AG20443 (cell line): Measurements from ENCODE around the gene CXCL3.

ENCODE experiments used
- DNase-seq: peaks from one replicate; pipeline ENCODE4 v3.0.0; 2012; ENCODE audit warnings: low spot score, mixed read lengths

CXCL3 gene

GRCh38 chr4:74055096-74055495, 16.6 kb upstream of the CXCL3 start:
- no peak for DNase-seq

DNA sequence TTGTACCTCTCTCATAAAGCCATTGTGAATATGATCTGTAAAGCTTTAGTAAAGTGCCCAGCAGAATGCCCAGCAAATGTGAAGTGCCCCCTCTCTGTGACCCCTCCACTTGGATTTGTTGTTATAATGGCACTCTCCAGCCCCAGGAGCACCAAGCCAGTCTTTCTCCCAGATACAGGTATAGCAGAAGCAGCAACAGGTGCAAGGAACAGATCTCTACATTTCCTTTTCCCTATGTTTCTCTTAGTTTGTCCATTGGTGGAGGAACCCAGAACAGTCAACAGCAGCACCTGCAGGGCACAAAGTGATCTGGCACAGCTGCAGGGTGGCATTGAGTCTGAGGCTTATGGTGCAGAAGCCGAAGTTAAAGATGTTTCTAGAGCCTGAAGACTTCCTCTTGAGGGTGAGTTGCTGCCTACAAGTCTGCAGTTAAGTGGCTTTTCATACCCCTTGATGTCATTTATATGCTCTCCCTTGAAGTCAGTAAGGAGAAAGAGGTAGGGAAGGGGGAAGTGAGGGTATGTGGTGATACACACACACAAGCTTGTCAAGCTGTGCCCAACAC, 16.1 kb upstream of the CXCL3 start:
- DNase-seq = no peak

DNA sequence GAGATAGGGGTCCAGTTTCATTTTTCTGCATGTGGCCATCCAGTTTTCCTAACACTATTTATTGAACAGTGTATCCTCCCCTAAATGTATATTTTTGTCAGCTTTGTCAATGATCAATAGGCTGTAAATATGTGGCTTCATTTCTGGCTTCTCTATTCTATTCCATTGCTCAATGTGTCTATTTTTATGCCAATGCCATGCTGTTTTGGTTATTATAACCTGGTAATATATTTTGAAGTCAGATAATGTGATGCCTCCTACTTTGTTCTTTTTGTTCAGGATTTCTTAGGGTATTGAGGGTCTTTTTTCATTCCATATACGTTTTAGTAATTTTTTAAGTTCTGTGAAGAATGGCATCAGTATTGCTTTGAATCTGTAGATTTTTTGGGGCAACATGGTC, 8.7 kb upstream of the CXCL3 start:
- no peak for DNase-seq

DNA sequence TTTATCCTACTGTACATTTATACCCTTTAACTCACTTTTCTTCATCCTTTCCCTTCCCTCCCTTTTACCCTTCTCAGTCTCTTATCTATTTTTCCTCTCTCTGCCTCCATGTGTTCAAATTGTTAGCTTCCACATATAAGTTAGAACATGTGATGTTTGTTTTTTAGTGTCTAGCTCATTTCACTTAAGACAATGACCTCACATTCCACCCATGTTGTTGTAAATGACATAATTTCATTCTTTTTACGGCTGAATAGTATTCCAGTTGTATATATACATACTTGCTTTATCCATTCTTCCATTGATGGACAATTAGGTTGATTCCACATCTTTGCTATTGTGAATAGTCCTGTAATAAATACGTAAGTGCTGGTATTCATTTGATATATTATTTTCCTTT, 7.3 kb upstream of the CXCL3 start:
- no peak for DNase-seq

GRCh38 chr4:74045247-74045646, 6.8 kb upstream of the CXCL3 start:
- DNase-seq = no peak

GRCh38 chr4:74044677-74045076, 6.2 kb upstream of the CXCL3 start:
- DNase-seq = no peak

DNA sequence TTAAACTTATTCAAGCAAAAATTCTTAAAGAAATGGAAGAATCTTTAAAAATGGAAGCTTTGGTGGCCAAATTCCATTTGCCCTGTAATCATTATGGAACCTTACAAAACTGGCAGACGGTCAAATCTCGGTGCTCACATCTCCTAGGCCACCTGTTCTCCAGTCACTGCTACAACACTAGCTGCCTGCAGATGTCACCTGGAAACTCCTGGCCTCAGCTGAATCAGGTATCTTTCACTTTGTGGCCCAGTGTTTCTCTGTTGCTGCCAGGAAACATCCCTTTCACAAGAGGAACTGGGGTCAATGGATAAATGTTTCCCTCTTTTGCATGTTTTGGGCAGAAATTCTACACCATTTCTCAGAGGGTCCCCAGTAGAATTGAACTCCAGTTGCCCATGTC, 4.2 kb upstream of the CXCL3 start:
- no peak for DNase-seq

- DNase-seq = no peak
Observed at GRCh38 chr4:74041418-74041817, 2.9 kb upstream of the CXCL3 start.

GRCh38 chr4:74039315-74039763, 850 bp upstream of the CXCL3 start:
- DNase-seq = no peak

GRCh38 chr4:74038086-74038424, 434 bp downstream of the CXCL3 start:
- no peak for DNase-seq

- DNase-seq = no peak
Observed at GRCh38 chr4:74037076-74037955, 1.2 kb downstream of the CXCL3 start.

DNA sequence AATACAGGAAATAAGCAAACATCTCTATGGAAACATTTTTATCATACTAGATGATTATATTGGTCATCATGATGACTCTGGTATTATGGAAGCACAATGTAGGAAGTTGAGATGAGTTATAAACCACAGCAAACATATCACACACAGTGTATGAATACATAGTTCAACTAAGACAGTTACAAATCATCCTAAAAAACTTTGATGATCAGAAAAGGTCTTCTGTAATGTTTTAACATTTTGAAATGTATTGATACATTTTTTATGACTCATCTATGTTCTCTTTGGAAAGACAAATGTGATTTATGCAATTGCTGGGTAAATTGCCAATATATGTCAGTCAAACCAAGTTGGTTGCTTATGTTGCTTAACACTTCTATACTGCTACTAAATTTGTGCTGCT, 4.8 kb downstream of the CXCL3 start:
- no peak for DNase-seq

DNA sequence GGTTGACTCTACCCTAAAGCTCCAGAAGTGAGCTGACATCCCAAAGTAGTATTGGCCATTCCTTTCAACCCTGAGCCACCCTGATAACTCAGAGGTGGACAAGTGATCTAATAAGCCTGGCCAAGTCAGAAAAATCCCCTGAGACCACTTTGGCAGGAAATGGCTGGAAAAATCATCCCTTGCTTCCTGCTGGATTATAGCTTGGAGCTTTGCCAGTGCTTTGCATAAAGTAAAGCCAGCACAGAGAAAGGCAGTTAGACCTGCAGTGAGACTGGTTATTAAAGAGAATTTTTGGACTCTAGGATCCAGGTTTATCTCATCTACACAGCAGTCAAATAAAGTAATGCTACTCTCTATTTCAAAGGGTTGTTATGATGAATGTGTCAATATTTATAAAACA, 6.4 kb downstream of the CXCL3 start:
- no peak for DNase-seq

GRCh38 chr4:74031576-74031975, 6.9 kb downstream of the CXCL3 start:
- DNase-seq = no peak

DNA sequence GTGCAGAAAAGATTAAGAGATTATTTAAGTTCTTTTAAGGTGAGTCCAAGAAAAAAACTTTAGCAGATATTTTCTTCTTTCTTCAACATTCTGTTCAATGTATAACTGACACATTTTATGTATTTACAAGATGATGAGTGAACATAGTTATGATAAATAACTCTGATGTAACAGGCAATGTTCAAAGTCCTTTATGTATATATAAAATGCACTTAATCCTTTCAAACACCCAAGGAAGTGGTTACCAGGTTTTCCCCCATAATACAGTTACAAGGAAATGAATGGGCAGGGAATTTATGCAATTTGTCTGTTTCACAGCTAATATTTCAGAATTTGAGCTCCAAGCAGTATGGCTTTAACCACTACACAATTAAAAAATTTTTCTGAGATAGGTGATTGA, 8.2 kb downstream of the CXCL3 start:
- DNase-seq = no peak

DNA sequence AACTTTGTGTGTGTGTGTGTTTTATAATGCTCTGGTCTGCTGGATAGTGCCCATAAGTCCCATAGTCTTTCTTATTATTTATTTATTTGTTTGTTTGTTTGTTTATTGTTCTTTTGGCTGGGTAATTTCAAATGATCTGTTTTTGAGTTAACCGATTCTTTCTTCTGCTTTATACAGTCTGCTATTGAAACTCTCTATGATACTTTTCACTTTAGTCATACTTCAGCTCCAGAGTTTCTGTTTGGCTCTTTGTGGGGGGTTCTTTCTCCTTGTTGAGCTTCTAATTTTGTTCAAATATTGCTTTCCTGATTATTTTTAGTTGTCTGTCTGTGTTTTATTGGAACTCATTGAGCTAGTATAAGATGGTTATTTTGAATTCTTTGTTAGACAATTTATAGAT, 10.0 kb downstream of the CXCL3 start:
- no peak for DNase-seq

GRCh38 chr4:74023709-74024108, 14.8 kb downstream of the CXCL3 start:
- DNase-seq = no peak

- DNase-seq = no peak
Observed at GRCh38 chr4:74021601-74022000, 16.9 kb downstream of the CXCL3 start.

DNA sequence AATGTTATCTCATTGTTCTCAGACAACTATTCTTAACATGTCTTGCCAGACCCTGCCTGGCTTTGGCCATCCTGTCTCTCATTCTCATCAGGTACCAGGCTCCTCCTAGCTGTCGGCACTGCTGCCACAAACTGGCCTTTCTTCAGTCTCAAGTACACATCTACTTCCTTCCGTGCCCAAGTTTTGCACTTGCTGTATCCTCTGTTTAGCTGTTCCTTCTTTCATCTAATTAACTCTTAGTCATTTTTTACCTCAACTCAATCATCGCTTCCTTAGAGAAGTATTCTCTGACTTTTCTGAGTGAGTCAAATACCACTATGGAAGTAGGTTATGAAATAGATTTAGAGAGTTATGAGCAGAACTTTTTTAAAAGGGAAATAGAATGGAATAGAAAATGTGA, 19.7 kb downstream of the CXCL3 start:
- no peak for DNase-seq

DNA sequence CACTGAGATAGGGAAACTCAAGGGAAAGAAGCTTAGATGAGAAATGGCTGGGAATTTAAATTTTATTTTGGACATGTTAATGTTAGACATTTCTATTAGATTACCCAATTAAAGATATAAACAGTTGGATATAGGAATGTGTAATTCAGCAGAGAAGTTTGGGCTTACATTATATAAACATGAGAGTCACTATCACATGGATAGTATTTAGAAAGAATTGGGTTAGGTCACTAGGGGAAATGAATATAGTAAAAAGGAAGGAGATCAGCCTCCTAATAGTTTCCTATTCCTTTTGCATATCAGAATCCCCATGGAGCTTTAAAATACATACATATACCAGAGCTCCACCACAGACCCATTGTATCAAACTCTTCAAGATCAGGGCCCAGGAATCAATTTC, 20.4 kb downstream of the CXCL3 start:
- DNase-seq = no peak

DNA sequence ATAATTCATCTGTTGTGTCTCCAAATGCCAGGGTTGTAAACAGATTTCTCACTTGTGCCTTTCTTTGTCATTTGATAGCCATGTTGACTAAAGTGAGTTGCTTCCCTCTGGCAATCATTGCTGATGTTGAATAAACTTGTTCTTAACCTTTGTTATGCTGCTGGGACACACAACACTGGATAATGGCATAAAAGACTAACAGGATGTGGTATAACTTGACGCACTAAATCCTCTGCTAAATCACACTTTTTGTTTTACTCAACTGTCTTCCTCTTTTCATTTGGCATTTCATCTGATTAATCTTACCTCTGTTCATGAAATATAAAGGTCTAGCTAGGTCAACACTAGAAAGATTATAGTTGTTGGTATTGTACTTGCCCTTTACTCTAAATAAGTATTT, 22.4 kb downstream of the CXCL3 start:
- DNase-seq = no peak

DNA sequence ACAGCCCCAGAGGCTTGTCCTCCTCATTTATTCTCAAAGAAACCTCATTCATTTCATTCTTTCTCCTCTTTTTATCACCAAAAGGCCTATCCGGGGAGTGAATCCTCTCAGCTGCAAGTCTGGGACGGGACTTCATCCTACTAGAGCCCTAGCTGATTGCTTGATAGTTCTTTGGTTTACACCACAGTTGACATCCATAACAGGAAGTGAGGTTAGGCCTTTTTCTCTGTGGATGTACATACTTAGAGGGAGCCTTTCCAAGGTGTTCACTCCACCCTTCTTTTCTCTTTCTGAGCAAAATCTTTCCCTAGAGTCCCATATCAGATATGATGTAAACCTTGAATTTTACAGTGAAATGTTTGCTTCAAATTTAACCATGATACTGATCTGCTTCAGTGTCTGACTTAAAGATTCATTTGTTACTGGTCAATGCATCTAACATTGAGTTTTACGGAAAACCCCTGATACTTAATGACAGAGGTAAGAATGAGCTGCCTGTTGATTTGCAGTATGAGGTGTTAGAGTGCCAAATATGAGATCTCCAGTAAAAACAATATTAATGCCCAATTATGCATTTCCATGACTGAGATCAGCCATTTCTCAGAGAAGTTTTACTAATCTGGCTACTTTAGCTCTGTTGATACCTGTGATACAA, 23.2 kb downstream of the CXCL3 start:
- DNase-seq = no peak

GRCh38 chr4:74014332-74014731, 24.2 kb downstream of the CXCL3 start:
- DNase-seq = no peak
